Breast epithelium (tissue), 3 donors: ENCODE measurements around the gene IL20RA.
"Not testable (repeated sequence)": the region's sequence is repeated elsewhere in the genome, so short reads cannot be mapped to it uniquely, and the experiment has no call there.

Experiments
- CTCF ChIP-seq, 3 donors: fragments of 450-650 bp; IDR thresholded peaks; one replicate each; pipeline ENCODE4 v1.5.1; 2016 to 2017; ENCODE audit warnings: antibody characterized with exemption in 3 of 3, mild to moderate bottlenecking in 3 of 3, moderate library complexity in 3 of 3
- POLR2A ChIP-seq: fragments of 450-650 bp; IDR thresholded peaks from one replicate; pipeline ENCODE4 v1.6.1; 2016; ENCODE audit warnings: antibody characterized with exemption, mild to moderate bottlenecking, moderate library complexity
- POLR2AphosphoS5 ChIP-seq, 3 donors: sonication (generic); formaldehyde crosslinking; IDR thresholded peaks; one replicate each; pipeline ENCODE4 v1.6.1; 2017; ENCODE audit warnings: antibody characterized with exemption in 3 of 3

- TF ChIP-seq CTCF (IDR thresholded peaks at IDR 0.05); POLR2A; POLR2AphosphoS5 (IDR thresholded peaks at IDR 0.05): not testable (repeated sequence)
Observed at GRCh38 chr6:136973781-136974180, 71.0 kb downstream of the IL20RA start.
